Fibroblast of villous mesenchyme (primary cell): ENCODE measurements around the gene PALM. TPM values are rescaled to one million over a fixed set of nuclear protein-coding genes. Genes with fewer than 3 reads are reported as not detected.
A peak's percentile ranks its signal among the peaks of the same experiment; 100 is the strongest.

Source experiments
- DNase-seq: peaks from one replicate; pipeline ENCODE4 v3.0.0-alpha.2; 2010; ENCODE audit warnings: low read depth
- H3K4me3 ChIP-seq: 2 replicates; pipeline ENCODE4 v1.5.1; 2011; ENCODE audit warnings: low read depth, mild to moderate bottlenecking, low read length
- total RNA-seq: library from RNA; depleted of rRNA; stranded (reverse); fragments of >200 nt; gene quantifications from 2 replicates; pipeline ENCODE4 v1.2.3, GENCODE V29; 2012
- TF ChIP-seq, protein P1 (sequence below): IDR thresholded peaks from 2 replicates; pipeline ENCODE4 v1.5.1; 2012; ENCODE audit warnings: low read depth, mild to moderate bottlenecking, low read length; ENCODE audit not compliant: insufficient read depth

Gene PALM
- total RNA-seq, 1 donor: 1.7 TPM

GRCh38 chr19:781800-782184, 73.1 kb downstream of the PALM start:
- TF ChIP-seq, protein P1, sequence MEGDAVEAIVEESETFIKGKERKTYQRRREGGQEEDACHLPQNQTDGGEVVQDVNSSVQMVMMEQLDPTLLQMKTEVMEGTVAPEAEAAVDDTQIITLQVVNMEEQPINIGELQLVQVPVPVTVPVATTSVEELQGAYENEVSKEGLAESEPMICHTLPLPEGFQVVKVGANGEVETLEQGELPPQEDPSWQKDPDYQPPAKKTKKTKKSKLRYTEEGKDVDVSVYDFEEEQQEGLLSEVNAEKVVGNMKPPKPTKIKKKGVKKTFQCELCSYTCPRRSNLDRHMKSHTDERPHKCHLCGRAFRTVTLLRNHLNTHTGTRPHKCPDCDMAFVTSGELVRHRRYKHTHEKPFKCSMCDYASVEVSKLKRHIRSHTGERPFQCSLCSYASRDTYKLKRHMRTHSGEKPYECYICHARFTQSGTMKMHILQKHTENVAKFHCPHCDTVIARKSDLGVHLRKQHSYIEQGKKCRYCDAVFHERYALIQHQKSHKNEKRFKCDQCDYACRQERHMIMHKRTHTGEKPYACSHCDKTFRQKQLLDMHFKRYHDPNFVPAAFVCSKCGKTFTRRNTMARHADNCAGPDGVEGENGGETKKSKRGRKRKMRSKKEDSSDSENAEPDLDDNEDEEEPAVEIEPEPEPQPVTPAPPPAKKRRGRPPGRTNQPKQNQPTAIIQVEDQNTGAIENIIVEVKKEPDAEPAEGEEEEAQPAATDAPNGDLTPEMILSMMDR: no peak
- H3K4me3 ChIP-seq: peak overlapping the region; percentile 36
- DNase-seq: no peak

GRCh38 chr19:782185-782877, 73.6 kb downstream of the PALM start:
- peak overlapping the region; percentile 36 for H3K4me3 ChIP-seq
- TF ChIP-seq, protein P1: no peak
- DNase-seq: no peak

DNA sequence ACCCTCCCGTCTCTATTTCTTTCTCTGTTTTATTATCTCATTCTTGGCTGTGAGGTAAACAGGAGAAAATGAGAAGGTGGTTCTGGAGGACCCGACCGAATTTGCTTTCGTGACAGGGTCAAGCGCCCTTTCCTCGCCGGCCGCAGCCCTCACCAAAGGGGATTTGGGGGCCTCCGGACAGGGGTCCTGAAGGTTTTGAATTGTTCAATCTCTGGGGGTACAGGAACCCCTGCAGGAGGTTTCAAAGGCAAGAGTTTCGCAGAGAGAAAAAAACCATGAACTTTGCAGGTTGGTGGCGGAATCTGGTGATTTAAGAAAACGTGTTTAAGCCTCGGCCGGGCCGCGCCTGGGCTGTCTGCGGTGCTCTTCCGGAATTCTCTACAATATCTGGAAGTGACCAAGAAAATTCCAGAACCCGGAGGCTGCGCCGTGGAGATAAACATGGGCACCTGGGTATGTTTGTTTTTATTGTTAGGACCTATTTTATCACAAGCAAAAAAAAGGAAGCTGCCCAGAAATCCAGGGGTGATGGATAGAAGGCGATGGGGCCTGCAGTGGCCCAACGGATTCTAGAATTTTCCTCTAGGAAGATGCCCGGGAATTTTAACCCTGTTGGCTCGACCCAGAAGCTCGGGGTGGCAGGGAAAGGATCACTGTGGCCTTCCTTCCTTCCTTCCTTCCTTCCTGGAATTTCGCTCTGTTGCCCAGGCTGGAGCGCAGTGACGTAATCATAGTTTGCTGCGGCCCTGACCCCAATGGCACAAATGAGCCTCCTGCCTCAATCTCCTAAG, 74.3 kb downstream of the PALM start:
- DNase-seq: no peak
- peak overlapping the region; percentile 36 for H3K4me3 ChIP-seq
- TF ChIP-seq, protein P1: no peak

DNA sequence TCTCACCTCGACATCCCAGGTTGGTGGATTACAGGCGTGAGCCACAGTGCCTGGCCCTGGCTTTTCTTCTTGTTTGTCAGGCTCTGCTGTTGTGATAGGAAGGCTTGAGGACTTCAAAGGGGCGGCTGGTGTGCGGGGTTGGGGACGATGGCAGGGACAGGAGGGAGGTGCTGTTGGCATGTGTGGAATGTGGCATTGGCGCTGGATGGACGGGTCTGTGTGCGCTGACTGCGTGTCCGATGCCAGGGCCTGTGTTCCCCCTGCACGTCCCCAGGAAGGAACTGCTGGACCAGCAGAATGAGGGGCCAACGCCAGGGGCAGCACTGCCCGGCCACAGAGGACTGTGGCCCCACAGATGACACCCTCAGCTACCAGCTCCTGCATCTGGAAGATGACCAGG, 75.8 kb downstream of the PALM start:
- no peak overlapping the region for H3K4me3 ChIP-seq
- no peak for DNase-seq
- TF ChIP-seq, protein P1: no peak

DNA sequence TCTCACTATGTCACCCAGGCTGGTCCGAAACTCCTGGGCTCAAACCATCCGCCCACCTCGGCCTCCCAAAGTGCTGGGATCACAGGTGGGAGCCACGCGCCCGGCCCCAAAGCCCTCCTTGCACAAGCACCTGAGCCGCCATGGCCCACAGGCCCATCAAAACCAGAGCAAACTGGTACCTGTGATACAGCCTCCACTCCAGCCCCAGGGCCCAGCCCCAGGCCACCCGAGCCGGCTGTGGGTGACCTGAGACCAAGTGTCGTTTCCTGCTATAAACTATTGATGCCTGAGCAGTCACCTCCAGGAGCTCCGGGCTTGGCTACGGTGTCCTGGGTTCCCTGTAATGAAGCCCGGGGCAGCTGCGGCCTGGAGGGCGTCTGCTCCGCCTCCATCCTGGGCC, 78.8 kb downstream of the PALM start:
- TF ChIP-seq, protein P1: no peak
- H3K4me3 ChIP-seq: no peak overlapping the region
- no peak for DNase-seq

GRCh38 chr19:788686-788982, 79.9 kb downstream of the PALM start:
- H3K4me3 ChIP-seq: no peak overlapping the region
- TF ChIP-seq, protein P1: no peak
- no peak for DNase-seq
